Dermis microvascular lymphatic vessel endothelial cell (primary cell): ENCODE results near the gene FAM120B. TPM values are rescaled to one million over a fixed set of nuclear protein-coding genes. Genes with fewer than 3 reads are reported as not detected.

Experiments
- DNase-seq, 2 donors: peaks; one replicate each; pipeline versions ENCODE4 v3.0.0 to v3.0.0-alpha.2; 2010; ENCODE audit warnings: low read depth in 2 of 2
- total RNA-seq: library from RNA; depleted of rRNA; stranded (reverse); fragments of >200 nt; gene quantifications from 2 replicates; pipeline ENCODE4 v1.2.1, GENCODE V29; 2014

FAM120B gene
- total RNA-seq, 1 donor from 2014 or later = 9.0 TPM

DNA sequence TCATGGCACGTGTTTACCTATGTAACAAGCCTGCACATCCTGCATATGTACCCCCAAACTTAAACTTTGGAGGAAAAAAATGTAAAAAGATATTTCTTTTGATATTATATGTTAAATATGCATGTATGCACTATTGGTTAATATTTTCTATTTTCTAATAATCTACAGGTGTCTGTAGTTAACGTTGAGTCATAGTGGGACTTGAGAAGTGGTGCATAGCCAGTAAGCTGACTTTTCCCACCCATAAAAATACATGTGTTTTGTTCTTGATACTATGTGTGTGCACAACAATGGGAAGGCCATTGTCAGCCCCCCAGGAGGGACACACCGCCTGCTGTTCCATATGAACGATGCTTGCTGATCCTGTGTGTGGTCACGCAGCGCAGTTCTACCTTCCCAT lies 49.1 kb downstream of the FAM120B start:
- no peak for DNase-seq

DNA sequence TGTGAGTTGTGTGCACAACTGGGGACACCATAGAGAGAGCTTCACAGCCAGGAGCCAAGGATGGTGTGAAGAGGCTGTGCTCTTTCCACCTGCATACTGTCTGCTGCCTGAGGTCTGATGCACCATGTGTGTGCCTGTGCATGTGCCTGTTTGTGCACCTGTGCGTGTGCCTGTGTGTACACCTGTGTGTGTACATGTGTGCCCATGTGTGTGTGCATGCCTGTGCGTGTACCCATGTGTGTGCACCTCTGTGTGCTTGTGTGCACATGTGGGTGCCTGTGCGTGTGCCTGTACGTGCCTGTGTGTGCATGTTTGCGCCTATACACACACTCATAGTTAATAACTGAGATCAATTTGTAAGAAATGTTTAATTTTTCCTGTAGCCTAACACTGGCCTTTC lies 51.3 kb downstream of the FAM120B start:
- DNase-seq = no peak

DNA sequence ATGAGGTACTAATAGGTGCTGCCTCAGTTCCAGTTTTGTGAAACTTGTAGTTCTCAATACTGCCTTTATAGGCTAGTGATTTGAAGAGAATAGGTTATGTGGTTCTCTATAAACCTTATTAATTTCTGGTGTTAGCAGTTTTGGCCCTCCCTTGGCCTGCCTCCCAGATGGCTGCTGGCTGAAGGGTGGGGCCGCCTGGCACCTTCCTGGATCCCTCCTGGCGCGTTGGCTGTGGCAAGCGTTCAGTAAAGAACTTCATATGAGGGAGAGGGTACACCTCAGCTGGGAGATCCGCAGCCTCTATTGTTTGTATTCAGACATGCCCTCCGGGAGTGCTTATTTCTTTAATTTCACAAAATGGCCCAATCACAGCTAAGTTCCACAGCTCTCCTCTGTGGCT lies 51.9 kb downstream of the FAM120B start:
- no peak for DNase-seq

DNA sequence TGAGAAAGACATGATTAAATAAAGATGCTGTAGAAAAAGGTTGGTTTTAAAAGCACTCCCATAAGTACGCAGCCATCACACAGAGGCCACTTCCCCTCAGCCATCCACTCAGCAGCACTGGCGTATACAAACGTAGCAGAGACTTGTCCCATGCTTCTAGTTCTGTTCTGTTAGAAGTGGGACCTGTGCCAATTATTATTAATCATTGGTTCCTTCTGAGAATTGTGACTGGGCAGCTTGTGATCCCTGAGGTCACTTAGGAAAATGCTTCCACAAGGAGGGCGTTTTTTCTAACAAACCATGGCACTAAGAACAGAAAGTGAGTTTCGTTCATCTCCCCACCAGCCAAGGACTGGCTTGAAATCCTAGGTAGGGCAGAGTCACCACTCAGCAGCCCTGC lies 53.9 kb downstream of the FAM120B start:
- peak in 1 of 2 donors; percentile 82 for DNase-seq

DNA sequence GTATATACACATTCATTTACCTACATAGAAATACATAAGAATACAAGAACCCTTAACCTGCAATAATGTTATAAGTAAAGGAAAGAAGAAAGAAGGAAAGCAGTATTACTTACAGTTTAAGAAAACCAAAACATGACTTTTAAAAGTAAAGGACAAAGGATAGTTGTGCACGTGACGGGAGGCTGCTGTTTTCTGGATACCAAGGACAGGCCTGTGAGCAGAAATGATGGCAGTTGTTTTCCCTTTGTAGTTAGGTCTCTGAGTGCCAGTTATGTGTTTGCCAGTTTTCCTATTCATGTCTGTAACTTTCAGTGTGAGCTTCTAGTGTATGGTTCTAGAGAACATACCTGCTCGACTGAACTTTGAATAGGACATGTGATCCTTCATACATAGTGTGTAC lies 54.8 kb downstream of the FAM120B start:
- DNase-seq = no peak

DNA sequence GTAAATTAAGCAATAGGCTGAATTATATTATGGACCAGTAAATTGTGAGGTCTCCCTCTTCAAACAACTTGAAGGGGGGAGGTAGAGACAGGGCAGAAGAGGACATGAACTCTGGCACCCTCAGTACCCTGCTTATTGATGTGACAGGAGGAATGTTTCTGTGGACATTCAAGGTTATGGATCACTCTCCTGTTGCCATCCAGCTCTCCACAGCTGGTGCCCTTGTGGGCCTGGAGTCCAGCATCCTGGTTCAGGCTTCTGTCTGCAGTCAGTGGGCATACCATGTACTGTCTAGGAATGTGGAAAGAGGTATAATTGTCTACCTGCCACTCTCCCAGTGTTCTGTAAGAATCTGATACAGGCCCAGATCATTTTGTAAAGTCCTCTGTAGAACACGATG lies 55.6 kb downstream of the FAM120B start:
- DNase-seq = no peak

DNA sequence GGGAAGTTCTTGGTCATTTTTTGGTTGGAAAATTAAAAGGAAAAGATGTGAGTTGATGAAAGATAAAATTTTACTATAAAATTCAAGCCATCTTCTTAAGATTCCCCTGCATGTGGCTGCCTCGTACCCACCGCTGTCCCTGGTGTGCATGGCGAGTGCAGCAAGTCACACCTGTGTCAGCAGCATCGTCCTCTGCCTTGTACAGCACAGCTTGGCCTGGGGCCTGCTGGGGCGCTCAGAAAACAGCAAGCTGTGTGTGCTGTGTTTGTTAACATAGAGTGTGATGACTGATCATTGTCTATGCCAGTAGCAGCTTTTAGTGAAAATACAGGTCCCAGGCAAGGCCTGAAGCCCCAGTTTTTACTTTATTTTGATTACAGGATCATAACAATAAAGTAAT lies 56.7 kb downstream of the FAM120B start:
- no peak for DNase-seq

DNA sequence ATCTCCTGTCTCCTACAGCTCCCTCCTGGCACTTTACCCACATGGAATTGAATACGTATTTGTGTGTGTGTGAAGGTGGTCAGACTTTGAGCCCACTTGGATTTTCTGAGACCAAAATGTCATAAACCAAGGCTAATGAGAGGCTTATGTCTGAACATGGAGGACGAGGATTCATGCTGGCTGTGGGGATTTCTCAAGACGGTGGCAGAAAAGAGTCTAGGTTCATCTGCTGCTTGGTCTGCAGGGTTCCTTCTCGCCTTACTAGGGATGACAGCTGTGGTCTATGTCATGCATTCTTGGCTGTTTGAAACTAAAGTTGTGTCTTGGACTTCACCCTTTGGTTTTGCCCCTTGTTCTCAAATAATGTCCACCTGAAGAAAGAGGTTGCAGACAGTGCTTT lies 58.6 kb downstream of the FAM120B start:
- no peak for DNase-seq

DNA sequence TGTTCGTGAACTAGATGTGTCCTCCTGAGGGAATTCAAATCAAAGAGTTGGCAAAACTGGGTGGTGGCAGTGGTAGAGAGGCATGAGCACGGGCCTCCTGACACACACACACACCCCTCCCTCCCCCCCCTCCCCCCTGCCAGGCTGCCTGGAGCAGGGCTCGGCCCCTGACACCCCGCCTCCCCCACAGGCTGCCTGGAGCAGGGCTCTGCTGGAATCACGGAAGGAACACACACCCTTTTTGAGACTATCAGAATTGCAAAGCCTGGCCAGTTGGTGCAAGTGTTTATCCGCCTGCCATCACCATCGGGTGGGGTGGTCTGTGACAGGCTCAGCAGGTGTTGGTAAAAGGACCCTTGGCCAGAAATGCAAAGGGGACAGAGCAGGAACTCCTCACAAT lies 59.0 kb downstream of the FAM120B start:
- no peak for DNase-seq

DNA sequence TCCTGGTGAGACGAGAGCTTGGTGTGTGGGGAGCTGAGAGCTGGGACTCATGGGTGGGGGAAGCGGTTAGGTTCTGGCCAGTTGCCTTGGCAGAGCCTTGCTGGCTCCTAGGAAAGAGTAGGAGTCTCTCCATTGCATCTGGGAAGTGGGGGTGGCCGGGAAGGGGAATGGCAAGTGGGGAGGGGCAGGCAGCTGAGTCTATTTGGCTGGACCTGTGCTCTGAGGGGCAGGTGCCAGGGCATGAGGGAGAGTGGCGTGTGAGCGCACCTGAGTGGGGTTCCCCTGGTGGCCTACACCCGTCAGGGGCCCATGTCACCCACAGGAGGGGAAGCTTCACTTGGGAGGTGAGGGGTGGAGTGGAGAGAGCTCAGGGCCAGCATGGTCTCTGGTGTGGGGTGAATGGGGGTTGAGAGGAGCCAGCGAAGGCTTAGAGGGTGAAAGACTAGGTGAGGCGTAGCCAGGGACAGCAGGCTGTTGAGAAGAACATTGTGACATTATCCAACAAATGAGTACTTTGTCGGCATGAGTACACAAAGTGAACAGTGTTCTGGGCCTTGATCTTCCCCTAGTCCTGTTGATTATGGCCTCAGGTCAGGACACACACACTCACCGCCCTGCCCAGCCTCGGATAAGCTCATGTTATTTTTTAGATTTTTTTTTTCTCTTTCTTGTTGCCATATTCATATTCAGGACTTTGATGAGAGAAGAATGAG lies 59.8 kb downstream of the FAM120B start:
- DNase-seq = no peak

DNA sequence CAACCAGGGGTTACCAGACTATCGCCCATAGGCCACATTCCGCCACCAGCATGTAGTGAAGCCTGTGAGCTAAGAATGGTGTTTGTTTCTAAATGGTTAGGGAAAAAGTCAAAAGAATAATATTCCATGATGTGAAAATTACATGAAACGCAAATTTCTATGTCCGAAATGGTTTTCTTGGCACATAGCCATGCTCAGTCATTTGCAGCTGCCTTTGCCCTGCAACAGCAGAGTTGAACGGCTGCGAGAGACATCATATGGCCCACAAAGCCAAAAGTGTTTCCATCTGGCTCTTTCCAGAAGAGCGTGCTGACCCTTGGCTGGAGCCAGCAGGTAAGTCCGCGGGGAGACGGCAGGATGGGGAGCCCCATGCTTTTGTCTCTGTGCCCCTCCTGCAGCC lies 60.7 kb downstream of the FAM120B start:
- no peak for DNase-seq

DNA sequence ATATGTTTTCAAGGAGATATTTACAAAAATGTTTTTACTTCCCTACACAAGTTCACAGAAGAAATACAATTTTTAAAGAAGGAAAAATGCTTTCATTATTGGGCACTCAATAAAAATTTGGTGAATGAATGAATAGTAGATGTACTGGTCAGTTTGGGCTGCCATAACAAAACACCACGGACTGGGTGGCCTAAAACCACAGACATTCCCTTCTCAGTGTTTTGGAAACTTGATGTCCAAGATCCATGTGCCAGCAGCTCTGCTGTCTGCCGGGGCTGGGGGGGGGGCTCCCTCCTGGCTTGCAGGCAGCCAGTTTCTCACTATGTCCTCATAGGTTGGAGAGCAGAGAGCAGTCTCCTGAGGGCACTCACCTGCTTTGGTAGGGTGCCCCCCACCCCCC lies 62.0 kb downstream of the FAM120B start:
- DNase-seq = no peak

DNA sequence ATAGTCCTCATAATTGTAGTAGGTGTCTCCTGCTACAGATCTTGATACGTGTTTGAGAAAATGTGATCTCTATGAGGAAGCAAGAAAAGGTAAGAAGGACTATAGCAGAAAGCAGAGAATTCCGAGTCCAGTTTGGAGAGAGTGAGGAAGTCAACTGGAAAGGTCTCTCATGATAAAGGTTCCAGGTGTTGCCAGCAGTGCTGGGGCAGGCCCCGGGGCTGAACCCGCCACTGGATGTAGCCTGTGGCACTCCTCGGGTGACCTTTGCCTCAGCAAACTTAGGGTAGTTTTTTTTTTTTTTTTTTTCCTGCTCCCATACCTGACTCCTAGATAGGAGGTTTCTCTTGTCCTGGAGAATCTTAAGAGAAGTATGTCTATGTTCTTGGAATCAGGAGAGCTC lies 62.8 kb downstream of the FAM120B start:
- DNase-seq = no peak

DNA sequence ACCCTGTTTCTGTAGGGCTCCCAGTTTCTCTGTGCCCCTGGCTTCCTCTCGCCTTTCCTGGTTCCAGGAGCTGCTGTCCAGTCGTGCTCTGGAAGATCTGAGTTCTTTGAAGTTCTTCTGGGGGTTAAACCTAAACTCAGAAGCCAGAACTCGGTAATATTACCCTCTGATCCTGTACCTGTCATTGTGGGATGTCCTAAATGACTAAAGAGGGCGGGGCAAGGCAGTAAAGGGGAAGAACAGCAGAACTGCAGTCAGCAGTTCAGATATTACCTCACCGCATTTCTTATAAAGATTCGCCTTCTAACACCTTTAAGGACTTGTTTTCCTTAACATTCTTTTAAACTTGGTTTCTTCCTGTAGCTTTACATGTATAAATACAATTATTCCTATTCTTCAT lies 63.9 kb downstream of the FAM120B start:
- no peak for DNase-seq

DNA sequence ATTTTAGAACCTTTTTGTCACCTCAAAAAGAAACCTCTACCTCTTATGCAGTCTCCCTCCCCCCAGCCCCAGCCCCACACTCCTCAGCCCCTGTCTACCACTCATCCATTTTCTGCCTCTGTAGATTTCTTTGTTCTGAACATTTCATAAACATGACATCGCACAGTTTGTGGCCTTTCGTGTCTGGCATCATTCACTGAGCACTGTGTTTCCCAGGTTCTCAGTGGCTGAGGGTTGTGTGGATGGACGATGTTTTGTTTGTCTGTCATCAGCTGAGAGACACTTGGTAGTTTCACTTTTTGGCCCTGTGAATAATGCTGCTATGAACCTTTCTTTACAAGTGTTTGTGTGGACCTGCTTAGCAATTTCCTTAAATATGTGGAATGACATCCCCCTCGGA lies 64.5 kb downstream of the FAM120B start:
- no peak for DNase-seq

DNA sequence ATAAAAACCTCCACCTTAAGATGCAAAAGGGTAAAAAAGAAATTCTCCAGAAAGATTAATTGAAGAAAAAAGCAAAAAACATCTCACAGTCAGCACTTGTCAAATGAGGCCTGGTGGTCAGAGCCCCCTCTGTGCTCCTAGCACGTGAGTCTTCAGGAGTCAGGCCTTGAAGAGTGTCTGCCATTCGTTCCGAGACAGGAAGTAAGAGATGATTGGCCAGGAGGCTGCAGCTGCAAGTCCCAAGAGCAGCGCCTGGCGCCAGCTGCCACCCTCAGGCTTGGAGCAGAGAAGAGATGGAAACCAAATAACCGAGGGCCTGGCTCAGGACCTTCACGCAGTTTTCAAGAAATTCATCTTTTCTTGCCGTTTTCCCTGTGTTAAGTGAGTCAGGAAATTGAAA lies 65.0 kb downstream of the FAM120B start:
- DNase-seq = no peak

DNA sequence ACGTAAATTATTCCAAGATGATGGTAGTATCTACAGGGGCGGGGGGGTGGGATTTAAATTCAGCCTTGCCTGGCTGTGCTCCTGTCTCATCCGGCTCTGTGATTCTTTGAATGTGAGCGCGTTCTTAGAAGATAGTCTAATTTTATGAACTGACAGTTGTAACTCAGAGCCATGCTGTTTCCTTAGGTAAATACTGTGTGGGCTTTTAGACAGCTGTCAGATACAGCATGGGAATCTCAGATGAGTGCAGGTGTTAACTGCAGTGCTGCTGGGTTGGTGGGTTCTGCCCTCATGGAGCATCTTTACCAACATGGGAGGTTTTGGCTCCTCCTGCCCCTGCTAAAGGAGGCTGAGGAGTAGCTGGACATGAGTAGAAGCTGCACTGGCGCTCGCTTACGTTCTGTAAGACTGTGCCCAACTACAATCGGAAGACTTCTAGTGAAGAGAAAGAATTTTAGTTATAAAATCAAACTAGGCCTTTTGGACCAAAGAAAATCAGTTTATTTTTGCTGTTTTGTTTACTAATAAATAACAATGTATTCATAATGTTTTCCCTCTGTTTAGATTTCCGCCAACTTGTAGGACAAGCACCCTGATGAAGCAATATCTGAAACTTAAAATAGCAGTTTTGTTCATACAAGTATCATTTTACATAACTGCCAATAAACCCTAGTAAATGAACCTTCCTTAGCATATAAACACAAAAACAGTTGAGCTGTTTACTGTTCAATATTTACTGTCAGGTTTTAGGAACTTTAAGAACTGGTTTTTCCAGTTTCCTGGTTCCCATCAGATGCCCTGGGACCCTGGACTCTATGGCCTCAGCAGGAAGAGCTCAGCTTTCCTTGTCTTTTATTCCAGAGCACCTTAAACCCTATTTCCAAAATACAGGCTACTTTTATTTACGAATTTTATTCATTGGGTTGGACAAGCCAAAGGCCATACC lies 66.1 kb downstream of the FAM120B start:
- DNase-seq = no peak

DNA sequence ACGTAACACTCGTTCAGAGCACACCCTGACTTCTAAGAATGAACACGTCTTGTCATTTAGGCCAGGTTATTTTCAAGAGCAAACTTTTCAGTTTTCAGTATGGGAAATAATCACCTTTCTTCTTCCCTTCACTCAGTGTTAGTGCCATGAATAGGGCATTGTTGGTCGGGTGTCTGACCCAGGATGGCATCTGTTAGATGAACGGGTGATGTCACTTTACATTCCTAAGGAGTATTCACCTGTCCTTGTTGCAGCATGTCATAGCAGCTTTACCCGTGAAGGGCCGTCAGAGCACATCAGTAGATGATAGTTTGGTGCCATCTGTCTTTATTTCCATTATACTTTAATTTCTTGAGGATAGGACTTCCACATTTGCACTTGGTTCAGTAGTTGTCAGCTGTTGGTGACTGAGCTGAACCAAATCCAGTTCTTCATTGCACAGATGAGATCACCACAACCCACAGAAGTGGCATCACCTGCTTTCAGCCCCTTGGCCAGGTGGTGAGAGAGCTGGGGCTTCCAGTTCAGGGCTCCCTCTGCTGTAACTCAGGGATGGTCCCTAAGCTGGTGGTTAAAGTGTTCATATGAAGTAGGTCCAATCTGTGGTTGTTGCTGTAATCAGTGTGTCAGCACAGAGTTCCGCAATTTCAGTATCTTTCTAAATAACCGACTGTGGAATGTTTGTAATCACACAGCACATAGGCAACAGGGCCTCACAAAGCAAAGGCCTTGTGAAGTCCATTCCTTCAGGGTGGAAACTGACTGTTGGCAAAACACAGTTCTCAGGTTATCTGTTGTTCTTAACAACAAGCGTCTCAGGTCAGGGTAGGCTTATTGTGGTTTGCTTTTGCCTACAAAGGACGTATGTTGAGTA lies 68.2 kb downstream of the FAM120B start:
- no peak for DNase-seq

DNA sequence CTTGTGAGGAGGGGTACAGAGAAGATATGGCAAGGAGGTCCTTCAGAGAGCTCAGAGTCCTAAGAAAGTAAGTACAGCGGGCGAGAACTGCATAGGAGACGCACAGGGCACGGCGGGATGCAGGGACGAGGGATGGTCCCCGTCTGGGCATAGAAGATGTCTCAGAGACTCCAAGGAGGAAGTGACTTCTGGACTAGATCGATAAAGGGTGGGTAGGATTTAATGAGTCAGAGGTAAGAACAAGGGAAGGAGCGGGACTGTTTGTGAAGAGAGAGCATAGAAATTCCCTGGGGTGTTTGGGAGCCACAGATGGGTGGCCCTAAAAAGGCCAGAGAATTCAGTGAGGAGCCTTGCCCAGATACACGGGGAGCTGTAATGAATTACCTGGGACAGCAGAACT lies 69.1 kb downstream of the FAM120B start:
- DNase-seq = no peak

DNA sequence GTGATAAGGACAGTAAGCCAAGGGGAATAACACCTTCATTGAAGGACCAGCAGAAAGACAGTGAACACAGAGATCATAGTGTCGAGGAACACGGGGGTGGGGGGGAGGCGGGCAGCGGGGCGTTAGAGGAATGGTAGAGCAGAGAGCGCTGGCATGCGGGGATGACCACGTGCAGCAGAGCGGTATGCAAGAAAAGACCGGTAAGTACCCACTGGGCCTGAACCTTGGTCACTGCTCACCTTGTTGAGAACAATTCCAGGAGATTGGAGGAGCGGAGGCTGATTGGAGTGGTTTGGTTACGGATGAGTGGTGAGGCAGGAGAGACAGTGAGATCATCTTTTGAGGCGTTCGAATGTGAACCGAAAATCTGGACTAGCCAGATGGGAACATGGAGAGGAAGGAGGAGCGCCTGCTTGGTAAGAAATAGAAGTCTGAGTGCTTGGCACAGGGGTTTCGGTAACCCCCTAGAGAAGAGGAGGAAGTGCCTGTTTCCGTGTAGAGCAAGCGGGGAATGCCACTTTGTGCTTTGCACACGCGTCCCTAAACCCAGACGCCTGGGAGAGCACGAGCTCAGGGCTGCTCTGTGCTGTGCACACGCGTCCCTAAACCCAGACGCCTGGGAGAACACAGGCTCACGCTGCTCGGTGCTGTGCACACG lies 70.0 kb downstream of the FAM120B start:
- no peak for DNase-seq

DNA sequence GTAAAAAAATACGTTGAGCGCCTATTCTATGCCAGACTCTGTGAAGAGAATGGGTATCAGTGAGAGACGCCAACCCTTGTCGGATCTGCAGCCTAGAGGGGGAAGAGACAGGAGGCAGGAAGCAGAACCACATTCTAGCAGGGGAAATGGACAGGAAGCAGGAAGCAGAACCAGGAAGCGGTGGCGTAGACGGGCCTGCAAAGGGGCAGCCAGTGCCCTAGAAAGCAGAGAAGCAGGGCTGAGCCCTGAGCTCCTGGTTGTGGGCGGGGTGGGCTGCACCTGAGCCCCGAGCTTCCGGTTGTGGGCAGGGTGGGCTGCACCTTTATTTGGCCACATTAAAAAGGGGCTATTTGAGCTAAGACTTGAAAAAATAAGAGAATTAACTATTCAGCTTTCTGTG lies 71.9 kb downstream of the FAM120B start:
- peak in 1 of 2 donors; percentile 18 for DNase-seq
